ENCODE data around the gene CEP162.
"Not testable (repeated sequence)": the region's sequence is repeated elsewhere in the genome, so short reads cannot be mapped to it uniquely, and the experiment has no call there.

CEP162 gene

GRCh38 chr6:84086545-84087429 is 140.7 kb downstream of the CEP162 start:
- H3K4me3 ChIP-seq (ENCODE audit: control insufficient read depth, low read depth, low read length), result no peak overlapping the region
- no peak for DNase-seq (ENCODE audit: low read depth)
- no peak for TF ChIP-seq CTCF (IDR thresholded peaks at IDR 0.05; ENCODE audit: control insufficient read depth, insufficient read depth, low read depth, low read length, missing control alignments)

- no peak overlapping the region for H3K4me3 ChIP-seq (ENCODE audit: control insufficient read depth, low read depth, low read length)
- no peak for DNase-seq (ENCODE audit: low read depth)
- no peak for TF ChIP-seq CTCF (IDR thresholded peaks at IDR 0.05; ENCODE audit: control insufficient read depth, insufficient read depth, low read depth, low read length, missing control alignments)
Measured at GRCh38 chr6:84086056-84086455, 141.4 kb downstream of the CEP162 start.

DNA sequence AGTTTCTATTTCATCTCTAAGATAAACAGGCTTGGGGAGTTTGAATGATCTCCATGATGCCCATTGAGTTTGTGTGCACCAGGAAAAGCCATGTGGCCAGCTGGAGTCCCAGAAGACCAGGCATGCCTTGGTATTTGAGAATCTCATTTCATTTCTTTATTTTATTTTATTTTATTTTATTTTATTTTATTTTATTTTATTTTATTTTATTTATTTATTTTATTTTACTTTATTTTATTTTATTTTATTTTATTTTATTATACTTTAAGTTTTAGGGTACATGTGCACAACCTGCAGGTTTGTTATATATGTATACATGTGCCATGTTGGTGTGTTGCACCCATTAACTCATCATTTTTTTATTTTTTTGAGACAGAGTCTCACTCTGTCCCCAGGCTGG is 142.7 kb downstream of the CEP162 start:
- DNase-seq (ENCODE audit: low read depth), result not testable (repeated sequence)

DNA sequence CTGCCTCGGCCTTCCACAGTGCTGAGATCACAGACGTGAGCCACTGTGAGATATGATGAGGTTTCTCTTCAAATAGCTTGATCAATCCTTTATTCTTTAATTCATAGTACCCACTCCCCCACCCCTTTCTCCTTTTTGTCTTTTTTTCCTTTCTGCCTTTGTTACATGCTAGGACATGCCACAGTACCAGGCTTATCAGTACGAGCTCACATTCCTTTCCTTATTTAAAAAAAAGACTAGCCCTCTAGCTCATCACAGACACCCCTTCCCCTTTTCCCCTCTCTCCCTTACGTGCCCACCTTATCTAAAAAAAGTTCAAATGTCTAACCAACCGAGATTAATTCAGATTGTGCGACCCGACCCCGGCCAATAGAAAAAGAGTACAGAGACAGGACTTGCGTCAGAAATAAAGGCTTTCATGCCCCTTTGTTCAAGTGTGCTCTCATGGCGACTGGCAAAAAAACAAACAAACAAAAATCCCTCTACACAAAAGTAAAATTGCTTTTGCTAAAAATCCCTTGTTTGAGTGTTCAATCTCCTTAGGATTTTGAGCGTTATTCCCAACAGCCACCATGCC is 144.7 kb downstream of the CEP162 start:
- no peak overlapping the region for H3K4me3 ChIP-seq (ENCODE audit: control insufficient read depth, low read depth, low read length)
- DNase-seq (ENCODE audit: low read depth), result no peak
- TF ChIP-seq CTCF (IDR thresholded peaks at IDR 0.05; ENCODE audit: control insufficient read depth, insufficient read depth, low read depth, low read length, missing control alignments), result no peak

More for the DNA sequence above, 142.7 kb downstream of the CEP162 start:
- not testable (repeated sequence) for H3K4me3 ChIP-seq (ENCODE audit: control insufficient read depth, low read depth, low read length)

DNA sequence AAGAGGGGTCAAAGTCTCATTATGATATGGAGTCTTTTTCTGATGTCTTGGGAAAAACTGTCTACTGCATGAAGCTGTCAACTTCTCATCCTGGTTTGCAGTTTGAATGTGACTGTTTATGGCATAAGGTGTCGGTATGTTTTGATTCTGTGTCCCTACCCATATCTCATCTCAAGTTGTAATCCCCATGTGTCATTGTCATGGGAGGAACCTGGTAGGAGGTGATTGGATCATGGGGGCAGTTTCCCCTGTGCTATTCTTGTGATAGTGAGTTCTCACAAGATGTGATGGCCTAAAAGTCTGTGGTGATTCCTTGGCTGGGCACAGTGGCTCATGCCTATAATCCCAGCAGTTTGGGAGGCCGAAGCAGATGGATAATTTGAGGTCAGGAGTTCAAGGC is 146.2 kb downstream of the CEP162 start:
- no peak for TF ChIP-seq CTCF (IDR thresholded peaks at IDR 0.05; ENCODE audit: control insufficient read depth, insufficient read depth, low read depth, low read length, missing control alignments)
- no peak for DNase-seq (ENCODE audit: low read depth)
- no peak overlapping the region for H3K4me3 ChIP-seq (ENCODE audit: control insufficient read depth, low read depth, low read length)

- H3K4me3 ChIP-seq (ENCODE audit: control insufficient read depth, low read depth, low read length), result no peak overlapping the region
- no peak for TF ChIP-seq CTCF (IDR thresholded peaks at IDR 0.05; ENCODE audit: control insufficient read depth, insufficient read depth, low read depth, low read length, missing control alignments)
- DNase-seq (ENCODE audit: low read depth), result no peak
Measured at GRCh38 chr6:84078335-84078734, 149.1 kb downstream of the CEP162 start.

DNA sequence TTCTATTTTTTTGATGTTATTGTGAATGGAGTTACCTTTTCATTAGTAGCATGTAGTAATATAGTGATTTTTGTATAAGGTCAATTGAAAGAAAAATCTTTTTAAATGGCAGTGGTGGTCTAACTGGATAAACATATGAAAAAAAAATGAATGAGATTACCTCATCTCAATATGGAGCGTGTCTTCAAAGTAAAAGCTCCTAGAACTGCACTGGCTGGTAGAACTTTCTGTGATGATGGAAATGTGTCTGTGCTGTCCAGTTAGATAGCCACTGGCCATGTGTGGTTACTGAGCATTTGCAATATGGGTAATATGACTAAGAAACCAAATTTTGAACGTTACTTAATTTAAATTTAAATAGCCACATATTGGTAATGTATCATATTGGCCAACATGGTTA is 149.8 kb downstream of the CEP162 start:
- no peak for TF ChIP-seq CTCF (IDR thresholded peaks at IDR 0.05; ENCODE audit: control insufficient read depth, insufficient read depth, low read depth, low read length, missing control alignments)
- DNase-seq (ENCODE audit: low read depth), result no peak
- H3K4me3 ChIP-seq (ENCODE audit: control insufficient read depth, low read depth, low read length), result no peak overlapping the region
